ENCODE measurements around the gene RETREG3.

- TF ChIP-seq CTCF (conservative IDR thresholded peaks at IDR 0.05; ENCODE audit: low read length), result no peak
- no peak for TF ChIP-seq EZH2phosphoT487 (IDR thresholded peaks at IDR 0.05; ENCODE audit: borderline replicate concordance, low read depth, low read length)
Observed at GRCh38 chr17:42603318-42603717, 5.9 kb downstream of the RETREG3 start.

Measured in OCI-LY7 (cell line).